ENCODE data around the gene TRIM25.

Gene TRIM25

DNA sequence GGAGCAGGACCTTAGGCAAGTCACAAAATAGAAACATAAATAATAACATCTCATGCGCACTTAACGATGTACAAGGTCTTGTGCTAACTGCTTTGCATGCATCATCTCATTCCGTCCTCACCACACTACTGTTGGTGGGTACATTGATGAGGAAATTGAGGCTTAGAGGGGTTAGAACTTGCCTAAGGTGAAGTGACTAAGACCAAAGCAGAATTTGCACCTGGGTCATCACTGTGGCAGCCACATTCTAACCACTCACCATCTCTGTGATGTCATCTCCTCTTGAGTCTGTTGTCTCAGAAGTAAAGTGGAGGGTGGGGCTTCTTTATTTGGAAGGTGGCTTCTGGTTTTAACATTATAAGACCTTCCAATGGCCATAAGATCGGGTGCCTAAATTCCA, 20.4 kb upstream of the TRIM25 start:
- H3K4me1 Mint-ChIP-seq, result no peaks in the 10 kb centered on the region
- ATAC-seq, result no peak
- no peak overlapping the region for H3K4me3 Mint-ChIP-seq
- H3K27ac Mint-ChIP-seq, result no peak overlapping the region
- peaks cover 30% of the 10 kb centered on the region for H3K36me3 Mint-ChIP-seq
- no peaks in the 10 kb centered on the region for H3K27me3 Mint-ChIP-seq
- peaks cover under 1% of the 10 kb centered on the region for H3K9me3 Mint-ChIP-seq

DNA sequence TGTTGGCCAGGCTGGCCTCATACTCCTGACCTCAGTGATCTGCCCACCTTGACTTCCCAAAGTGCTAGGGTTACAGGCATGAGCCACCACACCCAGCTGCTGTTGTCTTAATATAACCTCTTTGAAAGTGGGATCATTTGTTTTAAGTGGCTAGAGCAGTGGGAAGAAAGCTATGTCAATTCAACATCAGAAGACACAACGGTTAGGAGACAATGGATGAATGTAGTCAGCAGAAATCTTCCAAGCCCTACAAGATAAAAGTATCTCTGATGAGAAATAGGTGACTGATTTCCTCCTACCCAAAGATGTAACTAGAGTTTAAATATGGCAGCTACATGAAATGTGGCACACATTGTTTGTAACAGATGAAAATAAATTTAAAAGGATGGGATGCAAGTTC, 20.0 kb upstream of the TRIM25 start:
- H3K4me1 Mint-ChIP-seq, result no peaks in the 10 kb centered on the region
- no peak overlapping the region for H3K4me3 Mint-ChIP-seq
- peaks cover 30% of the 10 kb centered on the region for H3K36me3 Mint-ChIP-seq
- H3K27ac Mint-ChIP-seq, result no peak overlapping the region
- H3K27me3 Mint-ChIP-seq, result no peaks in the 10 kb centered on the region
- H3K9me3 Mint-ChIP-seq, result peaks cover 2% of the 10 kb centered on the region
- ATAC-seq, result no peak

DNA sequence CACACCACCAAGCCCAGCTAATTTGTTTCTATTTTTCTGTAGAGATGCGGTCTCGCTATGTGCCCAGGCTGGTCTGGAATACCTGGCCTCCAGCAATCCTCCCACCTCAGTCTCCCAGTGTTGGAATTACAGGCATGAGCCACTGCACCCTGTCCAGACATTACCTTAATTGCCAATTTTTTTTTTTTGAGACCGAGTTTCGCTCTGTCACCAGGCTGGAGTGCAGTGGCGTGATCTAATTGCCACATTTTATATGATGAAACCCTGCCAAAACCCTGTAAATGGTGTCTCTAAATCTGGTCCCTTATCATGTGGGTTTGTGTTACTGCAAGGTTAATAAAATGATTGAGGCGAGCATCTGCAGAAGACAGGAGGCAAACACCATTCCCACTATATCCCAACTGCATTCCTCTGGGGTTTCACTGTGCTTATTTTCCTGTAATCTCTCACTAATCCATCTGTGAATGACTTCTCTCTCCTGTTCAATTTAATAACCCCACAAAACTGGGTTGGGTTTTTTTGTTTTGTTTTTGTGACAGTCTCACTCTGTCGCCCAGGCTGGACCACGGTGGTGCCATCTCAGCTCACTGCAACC, 19.4 kb upstream of the TRIM25 start:
- H3K4me1 Mint-ChIP-seq, result no peaks in the 10 kb centered on the region
- H3K9me3 Mint-ChIP-seq, result peaks cover 2% of the 10 kb centered on the region
- no peak overlapping the region for H3K27ac Mint-ChIP-seq
- H3K36me3 Mint-ChIP-seq, result peaks cover 26% of the 10 kb centered on the region
- no peak overlapping the region for H3K4me3 Mint-ChIP-seq
- no peak for ATAC-seq
- H3K27me3 Mint-ChIP-seq, result no peaks in the 10 kb centered on the region

DNA sequence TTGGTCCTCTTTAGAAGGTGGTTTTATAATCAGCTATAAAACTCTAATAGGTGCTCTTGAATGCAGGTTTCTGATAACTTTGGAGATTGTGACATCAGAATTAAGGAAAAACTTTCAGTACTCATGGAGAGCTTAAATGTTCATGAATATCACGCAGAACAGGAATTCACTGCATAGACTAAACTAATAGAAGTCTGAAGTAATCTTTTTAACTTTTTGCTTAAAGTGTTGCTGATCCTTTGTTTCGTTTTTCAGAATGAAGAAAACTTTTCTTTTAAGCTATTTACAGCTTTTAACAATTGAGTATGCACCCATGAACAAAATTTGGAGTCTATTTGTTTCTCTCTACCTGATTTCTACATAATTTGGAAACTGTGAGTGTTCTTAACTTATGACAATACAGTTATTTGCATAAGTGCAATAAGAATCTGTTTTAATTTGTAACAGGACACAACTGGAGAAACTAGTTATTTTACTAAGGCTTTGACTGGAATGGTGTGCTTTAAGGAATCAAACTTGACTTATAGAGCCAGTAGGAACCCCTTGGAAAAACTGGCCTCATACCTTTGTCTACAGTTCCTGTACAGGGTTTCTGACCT, 17.0 kb upstream of the TRIM25 start:
- Mint-ChIP-seq H3K27ac (no peak overlapping the region), H3K9me3 (peaks cover 2% of the 10 kb centered on the region), H3K4me1 (no peaks in the 10 kb centered on the region), H3K4me3 (no peak overlapping the region), H3K36me3 (peaks cover 10% of the 10 kb centered on the region), H3K27me3 (no peaks in the 10 kb centered on the region)
- no peak for ATAC-seq

DNA sequence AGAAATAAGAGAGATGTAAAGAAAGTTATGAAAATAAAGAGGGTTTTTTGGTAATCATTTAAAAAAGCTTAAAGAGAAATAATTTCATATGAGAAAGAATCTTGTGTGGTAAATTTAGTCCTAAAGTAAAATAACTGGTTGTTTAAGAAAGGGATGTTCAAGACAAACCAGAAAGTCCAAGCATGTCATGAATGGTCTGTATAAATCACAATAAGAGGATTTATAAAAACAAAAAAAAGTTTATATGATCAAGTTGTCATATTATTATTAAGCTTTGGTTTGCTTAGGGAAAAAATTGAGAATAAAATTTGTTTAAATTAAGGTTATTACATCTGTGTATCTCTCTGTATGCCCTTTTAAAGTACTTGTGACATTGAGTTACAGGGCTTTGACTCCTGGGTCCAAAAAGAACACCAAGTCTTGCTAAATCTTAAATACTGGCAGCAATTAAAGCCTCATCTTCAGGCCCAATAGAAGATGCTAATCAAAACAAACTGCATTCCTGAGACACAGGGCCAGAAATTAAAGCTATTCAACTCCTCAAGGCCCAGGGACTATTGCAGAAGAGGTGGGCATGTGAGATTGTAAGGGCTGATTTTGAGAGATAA, 15.6 kb upstream of the TRIM25 start:
- Mint-ChIP-seq H3K4me3 (no peak overlapping the region), H3K4me1 (no peaks in the 10 kb centered on the region), H3K27me3 (no peaks in the 10 kb centered on the region), H3K36me3 (peaks cover 10% of the 10 kb centered on the region), H3K9me3 (peaks cover 2% of the 10 kb centered on the region), H3K27ac (no peak overlapping the region)
- no peak for ATAC-seq

DNA sequence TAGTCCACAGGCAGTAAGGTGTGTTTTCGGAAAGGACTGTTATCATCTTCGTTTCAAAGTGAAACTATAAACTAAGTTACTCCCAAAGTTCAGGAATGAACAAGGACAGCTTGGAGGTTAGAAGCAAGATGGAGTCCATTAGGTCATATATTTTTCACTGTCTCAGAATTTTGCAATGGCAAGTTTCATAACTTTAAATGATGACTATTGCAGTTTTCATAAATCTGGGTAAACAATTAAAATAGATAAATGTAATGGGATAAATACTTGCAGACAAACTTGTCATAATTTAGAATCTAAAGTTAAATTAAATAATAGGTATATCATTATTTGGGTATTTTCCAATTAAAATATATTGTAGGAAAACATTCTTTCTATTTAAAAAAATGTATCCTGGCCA, 14.7 kb upstream of the TRIM25 start:
- H3K36me3 Mint-ChIP-seq, result peaks cover 5% of the 10 kb centered on the region
- no peak overlapping the region for H3K4me3 Mint-ChIP-seq
- no peak for ATAC-seq
- H3K27me3 Mint-ChIP-seq, result no peaks in the 10 kb centered on the region
- H3K9me3 Mint-ChIP-seq, result peaks cover 2% of the 10 kb centered on the region
- H3K27ac Mint-ChIP-seq, result no peak overlapping the region
- no peaks in the 10 kb centered on the region for H3K4me1 Mint-ChIP-seq

DNA sequence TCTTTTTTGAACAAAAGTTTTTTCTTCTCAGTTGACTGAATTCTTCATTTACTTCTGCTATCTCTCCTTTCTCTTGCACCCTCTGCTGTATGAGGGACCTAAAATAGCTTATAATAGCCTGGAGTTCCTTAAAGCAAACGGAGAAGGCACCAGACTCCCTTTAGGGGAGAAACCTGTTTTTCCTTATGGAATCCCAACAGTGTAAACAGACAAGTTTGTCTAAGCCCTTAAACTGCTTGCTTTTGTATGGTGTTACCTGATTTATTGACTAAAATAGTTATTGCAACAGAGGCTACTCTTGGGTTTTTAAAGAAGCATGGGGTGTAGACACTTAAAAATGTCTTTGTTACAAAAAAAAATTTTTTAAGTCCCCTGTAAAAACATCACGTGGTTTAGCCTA, 12.9 kb upstream of the TRIM25 start:
- no peak overlapping the region for H3K4me3 Mint-ChIP-seq

DNA sequence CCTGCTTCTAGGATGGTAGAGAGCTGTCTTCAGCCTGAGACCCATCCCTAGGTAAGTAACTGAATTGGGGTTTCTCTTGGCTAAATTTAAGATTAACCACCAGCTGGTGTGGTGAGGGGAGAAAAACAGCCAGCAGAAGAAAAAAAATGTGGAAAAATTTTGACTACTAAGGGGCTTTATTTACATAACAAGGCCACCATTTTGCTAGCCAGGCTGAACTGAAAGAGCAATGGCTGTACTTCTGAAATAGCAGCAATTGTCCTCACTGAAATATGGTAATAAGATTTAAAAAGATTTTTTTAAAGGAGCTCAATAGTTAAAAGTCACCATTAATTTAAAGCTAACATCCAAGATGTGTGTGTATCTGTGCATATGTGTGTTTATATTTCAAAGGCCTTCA, 12.4 kb upstream of the TRIM25 start:
- Mint-ChIP-seq H3K9me3 (peaks cover 2% of the 10 kb centered on the region), H3K36me3 (no peaks in the 10 kb centered on the region), H3K27ac (no peak overlapping the region), H3K4me3 (no peak overlapping the region), H3K27me3 (no peaks in the 10 kb centered on the region), H3K4me1 (no peaks in the 10 kb centered on the region)
- ATAC-seq, result no peak

More for the DNA sequence above, 12.9 kb upstream of the TRIM25 start:
- ATAC-seq, result no peak
- no peaks in the 10 kb centered on the region for H3K27me3 Mint-ChIP-seq
- no peaks in the 10 kb centered on the region for H3K4me1 Mint-ChIP-seq
- peaks cover 2% of the 10 kb centered on the region for H3K9me3 Mint-ChIP-seq
- no peak overlapping the region for H3K27ac Mint-ChIP-seq
- no peaks in the 10 kb centered on the region for H3K36me3 Mint-ChIP-seq

DNA sequence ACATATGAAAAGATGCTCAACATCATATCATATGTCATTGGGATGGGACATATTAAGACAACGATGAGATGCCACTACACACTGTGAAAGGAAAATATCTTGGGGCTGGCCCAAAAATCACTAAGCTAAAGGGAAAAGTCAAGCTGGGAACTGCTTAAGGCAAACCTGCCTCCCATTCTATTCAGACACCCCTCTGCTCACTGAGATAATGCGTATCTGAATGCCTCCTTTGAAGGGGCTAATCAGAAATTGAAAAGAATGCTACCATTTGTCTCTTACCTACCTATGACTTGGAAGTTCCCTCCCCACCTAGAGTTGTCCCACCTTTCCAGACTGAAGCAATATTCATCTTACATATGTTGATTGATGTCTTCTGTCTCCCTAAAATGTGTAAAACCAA, 11.2 kb upstream of the TRIM25 start:
- no peak for ATAC-seq
- H3K4me1 Mint-ChIP-seq, result no peaks in the 10 kb centered on the region
- H3K36me3 Mint-ChIP-seq, result no peaks in the 10 kb centered on the region
- peaks cover 2% of the 10 kb centered on the region for H3K9me3 Mint-ChIP-seq
- no peak overlapping the region for H3K4me3 Mint-ChIP-seq
- H3K27me3 Mint-ChIP-seq, result no peaks in the 10 kb centered on the region
- no peak overlapping the region for H3K27ac Mint-ChIP-seq

DNA sequence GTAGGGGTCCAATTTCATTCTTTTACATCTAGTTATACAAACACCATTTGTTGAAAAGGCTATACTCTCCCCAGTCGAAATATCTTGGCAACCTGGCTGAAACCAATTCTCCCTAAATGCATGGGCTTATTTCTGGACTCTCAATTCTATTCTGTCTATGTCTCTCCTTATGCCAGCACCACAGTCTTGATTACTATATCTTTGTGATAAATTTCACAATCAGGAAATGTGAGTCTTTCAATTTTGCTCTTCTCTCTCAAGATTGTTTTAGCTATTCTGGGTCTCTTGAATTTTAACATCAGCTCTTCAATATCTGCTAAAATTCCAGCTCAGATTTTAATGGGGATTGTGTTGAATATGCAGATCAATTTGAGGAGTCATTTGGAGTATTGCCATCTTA, 5.9 kb upstream of the TRIM25 start:
- peaks cover 5% of the 10 kb centered on the region for H3K9me3 Mint-ChIP-seq
- H3K4me3 Mint-ChIP-seq, result no peak overlapping the region
- H3K4me1 Mint-ChIP-seq, result peaks cover 17% of the 10 kb centered on the region
- H3K36me3 Mint-ChIP-seq, result no peaks in the 10 kb centered on the region
- no peak overlapping the region for H3K27ac Mint-ChIP-seq
- no peaks in the 10 kb centered on the region for H3K27me3 Mint-ChIP-seq
- no peak for ATAC-seq

DNA sequence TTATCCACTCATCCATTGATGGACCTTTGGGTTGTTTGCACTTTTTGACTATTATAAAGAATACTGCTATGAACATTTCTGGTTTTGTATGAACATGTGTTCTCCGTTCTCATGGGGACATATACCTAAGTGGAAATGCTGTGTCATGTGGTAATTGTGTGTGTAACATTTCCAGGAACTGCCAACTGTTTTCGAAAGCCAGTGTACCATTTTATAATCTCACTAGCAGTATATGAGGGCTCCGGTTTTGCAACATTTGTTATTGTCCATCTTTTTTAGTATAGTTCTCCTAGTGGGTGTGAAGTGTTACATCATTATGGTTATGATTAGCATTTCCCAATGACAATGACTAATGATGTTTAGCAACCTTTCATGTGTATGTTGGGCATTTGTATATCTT, 5.1 kb upstream of the TRIM25 start:
- peaks cover 5% of the 10 kb centered on the region for H3K9me3 Mint-ChIP-seq
- H3K27ac Mint-ChIP-seq, result no peak overlapping the region
- H3K36me3 Mint-ChIP-seq, result no peaks in the 10 kb centered on the region
- H3K4me3 Mint-ChIP-seq, result no peak overlapping the region
- H3K4me1 Mint-ChIP-seq, result peaks cover 23% of the 10 kb centered on the region
- no peak for ATAC-seq
- no peaks in the 10 kb centered on the region for H3K27me3 Mint-ChIP-seq

DNA sequence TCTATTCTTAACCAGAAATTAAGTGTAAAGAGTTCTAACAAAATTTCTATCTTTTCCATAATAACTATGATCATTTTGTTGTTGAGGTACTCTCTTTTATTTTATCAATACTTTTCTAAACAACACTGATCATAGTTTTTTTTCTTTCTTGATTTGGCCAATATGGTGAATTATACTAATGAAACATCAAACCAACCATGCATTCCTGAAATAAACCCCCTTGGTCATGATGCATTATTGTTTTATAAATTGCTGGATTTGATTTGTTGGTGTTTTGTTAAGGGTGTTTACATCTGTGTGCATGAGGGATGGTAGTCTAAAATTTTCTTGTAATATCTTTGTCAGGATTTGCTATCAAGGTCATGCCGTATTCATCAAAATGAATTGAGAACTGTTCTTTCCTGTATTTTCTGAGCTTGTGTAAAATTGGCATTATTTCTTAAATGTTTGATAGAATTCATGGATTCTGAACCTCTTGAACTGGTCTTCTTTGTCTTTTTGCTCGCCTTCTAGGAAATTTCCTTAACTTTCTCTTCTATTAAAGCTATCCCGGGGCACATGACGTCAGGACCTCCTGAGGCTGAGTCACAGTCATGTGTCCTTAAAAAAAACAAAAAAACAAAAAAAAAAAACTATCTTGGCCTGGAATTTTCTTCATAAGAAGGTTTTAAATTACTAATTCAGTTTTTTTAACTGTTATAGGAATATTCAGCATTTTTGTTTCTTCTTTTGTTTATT, 3.9 kb upstream of the TRIM25 start:
- Mint-ChIP-seq H3K4me3 (no peak overlapping the region), H3K4me1 (peaks cover 29% of the 10 kb centered on the region), H3K27me3 (no peaks in the 10 kb centered on the region), H3K27ac (no peak overlapping the region), H3K9me3 (peaks cover 5% of the 10 kb centered on the region), H3K36me3 (no peaks in the 10 kb centered on the region)
- no peak for ATAC-seq

DNA sequence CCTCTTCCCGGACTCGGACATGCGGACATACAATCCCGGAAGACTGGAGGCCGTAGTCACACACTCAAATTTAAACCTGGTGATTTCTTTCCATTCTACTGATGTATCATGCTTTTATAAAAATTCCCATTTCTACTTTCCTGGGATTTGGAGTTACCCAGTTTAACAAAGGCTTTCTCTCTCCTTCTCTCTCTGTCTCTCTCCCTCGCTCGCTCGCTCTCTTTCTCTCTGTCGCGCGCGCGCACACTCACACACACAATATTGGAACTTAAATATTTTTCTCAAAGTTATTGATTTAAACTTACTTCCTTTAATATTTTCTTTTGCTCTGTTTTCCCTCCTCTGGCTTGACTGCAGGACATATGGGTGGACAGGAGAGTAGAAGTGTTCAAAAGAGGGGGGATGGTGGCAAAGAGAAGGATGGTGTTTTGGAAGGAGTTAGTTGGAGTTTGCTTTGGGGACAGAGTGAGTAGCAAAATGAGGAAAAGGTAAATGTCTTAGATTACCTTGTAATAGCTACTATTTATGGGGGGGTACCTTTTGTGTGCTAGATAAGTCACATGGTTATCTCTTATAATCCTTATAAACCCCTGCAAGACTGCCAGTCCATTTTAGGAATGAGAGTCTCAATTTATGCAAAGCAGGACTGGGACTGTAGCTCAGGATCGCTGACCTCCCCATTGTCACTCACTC, 878 bp upstream of the TRIM25 start:
- peak overlapping the region; percentile 86 for H3K27ac Mint-ChIP-seq
- H3K4me1 Mint-ChIP-seq, result peaks cover 57% of the 10 kb centered on the region
- peak overlapping the region; percentile 88 for H3K4me3 Mint-ChIP-seq
- peaks cover 5% of the 10 kb centered on the region for H3K9me3 Mint-ChIP-seq
- no peaks in the 10 kb centered on the region for H3K36me3 Mint-ChIP-seq
- ATAC-seq, result no peak
- H3K27me3 Mint-ChIP-seq, result no peaks in the 10 kb centered on the region

DNA sequence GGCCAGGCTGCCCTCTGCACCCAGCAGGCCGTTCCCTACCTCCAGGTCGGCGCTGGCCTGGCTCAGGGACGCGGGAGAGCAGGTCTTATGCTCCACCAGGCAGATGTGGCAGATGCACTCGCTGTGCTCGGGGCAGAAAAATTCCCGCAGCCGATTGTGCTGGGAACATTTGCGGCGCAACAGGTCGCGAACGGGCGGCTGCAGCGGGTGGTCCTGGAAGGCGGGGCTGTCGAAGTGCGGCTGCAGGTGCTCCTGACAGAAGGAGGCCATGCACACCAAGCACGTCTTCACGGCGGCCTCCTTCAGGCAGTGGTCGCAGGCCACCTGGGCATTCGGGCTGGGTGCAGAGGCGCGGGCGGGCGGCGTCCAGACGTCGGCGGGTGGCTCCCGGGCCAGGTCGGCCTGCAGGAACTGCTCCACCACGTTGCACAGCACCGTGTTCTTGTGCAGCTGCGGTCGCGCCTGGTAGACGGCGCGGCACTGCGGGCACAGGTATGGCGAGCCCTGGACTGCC, 439 bp downstream of the TRIM25 start:
- Mint-ChIP-seq H3K9me3 (peaks cover 5% of the 10 kb centered on the region), H3K27me3 (no peaks in the 10 kb centered on the region), H3K27ac (peak overlapping the region; percentile 86), H3K4me1 (peaks cover 70% of the 10 kb centered on the region), H3K36me3 (no peaks in the 10 kb centered on the region), H3K4me3 (peak overlapping the region; percentile 88)
- ATAC-seq, result peak; percentile 82

DNA sequence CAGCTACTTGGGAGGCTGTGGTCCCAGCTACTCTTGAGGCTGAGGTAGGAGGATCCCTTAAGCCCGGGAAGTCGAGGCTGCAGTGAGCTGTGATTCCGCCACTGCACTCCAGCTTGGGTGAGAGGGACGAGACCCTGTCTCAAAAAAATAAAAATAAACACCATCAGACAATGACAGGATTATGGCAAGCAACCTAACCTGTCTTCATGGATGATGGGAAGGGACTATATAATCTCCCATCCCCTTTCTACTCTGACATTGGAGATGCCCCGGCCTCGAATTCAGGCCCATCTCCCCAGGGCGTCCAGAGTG, 893 bp downstream of the TRIM25 start:
- peak overlapping the region; percentile 86 for H3K27ac Mint-ChIP-seq
- H3K27me3 Mint-ChIP-seq, result no peaks in the 10 kb centered on the region
- peaks cover 75% of the 10 kb centered on the region for H3K4me1 Mint-ChIP-seq
- peaks cover 5% of the 10 kb centered on the region for H3K9me3 Mint-ChIP-seq
- H3K4me3 Mint-ChIP-seq, result peak overlapping the region; percentile 88
- no peak for ATAC-seq
- H3K36me3 Mint-ChIP-seq, result no peaks in the 10 kb centered on the region

All from stimulated activated memory B cell treated with anti-CD40 and anti-IgM and Interleukin-4, amounts not matched to agents 10 μg/mL and 1 μg/mL and 100 μg/mL, for 72 hours (primary cell).